Mesendoderm (in vitro differentiated cells): ENCODE results near the gene WDR44.

Source experiments
- DNase-seq: peaks from one replicate; pipeline ENCODE4 v3.0.0; 2013
- H2AK5ac ChIP-seq: 2 replicates; pipeline ENCODE4 v1.6.1; 2013; ENCODE audit warnings: low read length, inconsistent platforms
- H2BK120ac ChIP-seq: 2 replicates; pipeline ENCODE4 v1.6.1; 2013; ENCODE audit warnings: low read depth, mild to moderate bottlenecking, low read length, moderate library complexity, mixed read lengths
- H2BK15ac ChIP-seq: replicated peaks from 2 replicates; pipeline ENCODE4 v1.6.1; 2013; ENCODE audit warnings: low read depth, mild to moderate bottlenecking, moderate library complexity
- H2BK5ac ChIP-seq: 2 replicates; pipeline ENCODE4 v1.6.1; 2013; ENCODE audit warnings: low read length, inconsistent platforms
- H3K18ac ChIP-seq: 2 replicates; pipeline ENCODE4 v1.6.1; 2013; ENCODE audit warnings: mild to moderate bottlenecking, low read length, mixed read lengths
- H3K23ac ChIP-seq: one replicate; pipeline ENCODE4 v1.6.1; 2013; ENCODE audit warnings: low read length
- H3K27ac ChIP-seq: 2 replicates; pipeline ENCODE4 v1.5.1; 2013; ENCODE audit warnings: low read depth, mild to moderate bottlenecking, inconsistent platforms, low read length, moderate library complexity
- H3K27me3 ChIP-seq: 2 replicates; pipeline ENCODE4 v1.6.1; 2013; ENCODE audit warnings: low read length, control low read depth, mild to moderate bottlenecking, inconsistent platforms; ENCODE audit not compliant: insufficient read depth, poor library complexity
- H3K36me3 ChIP-seq: 2 replicates; pipeline ENCODE4 v1.6.1; 2013; ENCODE audit warnings: low read length, inconsistent platforms; ENCODE audit not compliant: control insufficient read depth, insufficient read depth
- H3K4ac ChIP-seq: one replicate; pipeline ENCODE4 v1.6.1; 2013; ENCODE audit warnings: low read depth, mild to moderate bottlenecking, low read length, moderate library complexity
- H3K4me1 ChIP-seq: 2 replicates; pipeline ENCODE4 v1.6.1; 2013; ENCODE audit warnings: low read depth, low read length, inconsistent platforms; ENCODE audit not compliant: control insufficient read depth
- H3K4me2 ChIP-seq: 2 replicates; pipeline ENCODE4 v1.6.1; 2013; ENCODE audit warnings: low read length
- H3K4me3 ChIP-seq: 2 replicates; pipeline ENCODE4 v1.5.1; 2013; ENCODE audit warnings: mild to moderate bottlenecking, low read length
- H3K56ac ChIP-seq: one replicate; pipeline ENCODE4 v1.6.1; 2013; ENCODE audit warnings: low read length
- H3K79me1 ChIP-seq: 2 replicates; pipeline ENCODE4 v1.6.1; 2013; ENCODE audit warnings: low read length, inconsistent platforms
- H3K79me2 ChIP-seq: 2 replicates; pipeline ENCODE4 v1.6.1; 2013; ENCODE audit warnings: mild to moderate bottlenecking, low read length; ENCODE audit not compliant: control insufficient read depth, insufficient read depth
- H3K9ac ChIP-seq: 2 replicates; pipeline ENCODE4 v1.6.1; 2013; ENCODE audit warnings: low read length, inconsistent platforms
- H4K5ac ChIP-seq: one replicate; pipeline ENCODE4 v1.6.1; 2013; ENCODE audit warnings: low read length
- H4K8ac ChIP-seq: one replicate; pipeline ENCODE4 v1.6.1; 2013; ENCODE audit warnings: low read depth, mild to moderate bottlenecking, control low read depth, low read length, moderate library complexity
- WGBS: extraction: QIAGEN DNeasy Blood & Tissue Kit; methylation state at CpG from one replicate; pipeline ENCODE4 v1.1.7; 2013; ENCODE audit warnings: low lambda C conversion rate, missing lambda C conversion rate; ENCODE audit not compliant: insufficient coverage; ENCODE audit errors: extremely low coverage; 5-methylcytosine and 5-hydroxymethylcytosine counted together

WDR44 gene

DNA sequence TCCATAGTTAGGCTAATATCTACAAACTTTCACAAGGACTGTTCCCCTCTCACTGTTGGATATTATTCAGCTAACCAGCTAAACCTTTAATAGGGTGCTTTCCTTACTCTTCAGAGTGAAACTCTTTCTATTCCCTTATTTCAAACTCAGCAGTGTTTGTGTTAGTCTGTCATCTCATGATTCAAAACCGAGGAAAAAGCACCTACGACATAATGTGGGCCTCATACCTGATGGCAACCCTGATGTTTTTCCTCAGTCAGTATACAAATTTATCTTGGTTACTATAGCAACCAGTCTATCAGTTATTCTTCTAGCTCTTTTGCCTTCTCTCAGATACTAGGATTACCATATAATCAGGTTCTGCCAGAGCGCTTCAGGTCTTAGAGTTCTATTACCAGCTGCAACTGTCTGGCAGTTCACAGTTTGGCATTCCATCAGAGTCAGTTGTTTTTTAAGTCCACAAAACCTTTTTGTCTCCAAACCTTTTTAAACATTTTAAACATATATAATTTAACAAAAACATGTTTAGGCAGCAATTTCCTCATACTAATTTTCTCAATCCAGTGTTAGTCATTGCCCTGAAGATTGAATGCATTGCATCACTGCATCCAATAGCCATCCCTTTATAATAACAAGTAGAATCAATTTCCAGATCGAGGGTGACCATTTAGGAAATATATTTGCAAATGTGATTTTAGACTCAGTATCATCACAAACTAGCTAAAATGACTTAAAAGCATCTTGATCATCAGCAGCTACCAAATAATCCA lies 7.4 kb downstream of the WDR44 start:
- peak; percentile 83 for DNase-seq

DNA sequence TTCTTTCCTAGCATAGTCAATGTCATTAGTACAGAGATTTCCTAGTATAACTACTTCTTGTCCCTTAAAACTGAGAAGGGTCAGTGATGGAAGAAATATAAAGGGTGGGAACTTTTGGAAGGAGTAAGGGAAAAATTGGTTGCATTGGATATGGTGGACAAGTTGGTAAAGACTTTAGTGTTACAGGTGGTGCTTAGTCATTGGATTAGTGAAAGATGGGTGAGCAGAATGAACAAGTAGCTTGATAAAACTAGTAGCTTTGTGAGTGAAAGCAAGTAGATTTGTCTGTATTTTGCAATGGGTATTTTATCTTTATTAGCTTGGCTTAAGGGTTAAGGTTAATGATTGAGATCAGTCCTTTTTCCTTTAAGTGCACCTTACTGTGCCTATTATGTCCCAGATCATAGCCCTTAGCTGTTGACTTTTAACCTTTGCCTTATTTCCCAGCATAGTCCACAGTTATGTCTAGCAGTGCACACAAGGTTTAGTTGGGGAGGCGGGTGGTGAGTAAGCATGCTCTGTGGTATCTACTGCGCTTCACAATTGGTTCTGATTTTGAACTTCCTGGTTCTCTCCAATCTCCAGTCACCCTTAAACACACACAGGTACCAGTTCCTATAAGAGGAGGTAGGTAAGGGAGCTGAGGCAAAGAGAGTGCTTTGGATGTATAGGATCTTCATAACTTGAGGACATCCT lies 9.5 kb downstream of the WDR44 start:
- Histone ChIP-seq H3K4me3 (no peak overlapping the region), H3K4me2 (no peak overlapping the region), H2BK5ac (no peak overlapping the region), H3K4me1 (no peaks in the 10 kb centered on the region), H3K27me3 (no peaks in the 10 kb centered on the region), H3K56ac (no peak overlapping the region), H3K79me1 (no peaks in the 10 kb centered on the region), H2AK5ac (no peak overlapping the region), H3K36me3 (no peaks in the 10 kb centered on the region), H3K4ac (no peak overlapping the region), H3K9ac (no peak overlapping the region), H3K18ac (no peak overlapping the region), H2BK15ac (no peak overlapping the region), H2BK120ac (no peak overlapping the region), H4K5ac (no peak overlapping the region), H3K27ac (no peak overlapping the region), H4K8ac (no peak overlapping the region), H3K79me2 (peaks cover 20% of the 10 kb centered on the region), H3K23ac (no peak overlapping the region)
- DNase-seq: no peak
- WGBS: no CpG with 5 or more reads among the region's 2 CpGs

More for the DNA sequence above, 7.4 kb downstream of the WDR44 start:
- H4K8ac ChIP-seq: no peak overlapping the region
- no peaks in the 10 kb centered on the region for H3K36me3 ChIP-seq
- H3K27me3 ChIP-seq: no peaks in the 10 kb centered on the region
- H3K4me3 ChIP-seq: no peak overlapping the region
- H2BK120ac ChIP-seq: no peak overlapping the region
- H2AK5ac ChIP-seq: no peak overlapping the region
- H3K9ac ChIP-seq: no peak overlapping the region
- H2BK5ac ChIP-seq: no peak overlapping the region
- no CpG with 5 or more reads among the region's 4 CpGs for WGBS
- H2BK15ac ChIP-seq: no peak overlapping the region
- no peaks in the 10 kb centered on the region for H3K79me1 ChIP-seq
- no peak overlapping the region for H3K4me2 ChIP-seq
- H3K23ac ChIP-seq: no peak overlapping the region
- H4K5ac ChIP-seq: no peak overlapping the region
- peaks cover 32% of the 10 kb centered on the region for H3K79me2 ChIP-seq
- H3K56ac ChIP-seq: no peak overlapping the region
- H3K18ac ChIP-seq: no peak overlapping the region
- no peak overlapping the region for H3K27ac ChIP-seq
- no peaks in the 10 kb centered on the region for H3K4me1 ChIP-seq
- no peak overlapping the region for H3K4ac ChIP-seq

DNA sequence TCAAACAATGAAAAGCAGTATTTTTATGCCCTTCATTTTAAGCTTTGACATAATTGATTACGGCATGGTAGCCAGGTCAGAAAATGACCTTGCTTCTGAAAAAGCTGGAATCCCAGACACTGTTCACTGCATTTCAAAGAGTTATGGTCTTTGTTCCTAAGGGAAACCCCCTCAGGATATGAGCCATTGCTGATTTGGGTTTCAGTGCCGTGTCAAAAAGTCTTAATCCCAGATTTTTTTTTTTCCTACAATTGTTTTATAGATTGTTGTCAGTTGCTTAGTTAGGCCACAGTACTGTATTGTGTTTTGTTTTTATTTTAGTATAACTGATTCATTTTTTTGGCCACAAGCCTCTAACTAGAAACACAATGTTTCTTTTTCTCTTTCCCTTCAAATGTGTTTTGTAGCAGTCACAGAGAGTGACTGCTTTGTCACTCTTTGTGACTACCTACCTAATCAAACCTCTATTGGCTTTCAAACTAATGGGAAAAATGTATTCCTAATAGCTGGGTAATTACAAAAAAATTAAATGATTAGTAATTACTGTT lies 10.3 kb downstream of the WDR44 start:
- Histone ChIP-seq H3K27me3 (no peaks in the 10 kb centered on the region), H3K9ac (no peak overlapping the region), H3K27ac (no peak overlapping the region), H2AK5ac (no peak overlapping the region), H3K23ac (no peak overlapping the region), H3K79me2 (peaks cover 20% of the 10 kb centered on the region), H3K56ac (no peak overlapping the region), H4K5ac (no peak overlapping the region), H2BK5ac (no peak overlapping the region), H2BK120ac (no peak overlapping the region), H3K36me3 (no peaks in the 10 kb centered on the region), H4K8ac (no peak overlapping the region), H3K18ac (no peak overlapping the region), H3K4me1 (no peaks in the 10 kb centered on the region), H3K79me1 (no peaks in the 10 kb centered on the region), H2BK15ac (no peak overlapping the region), H3K4ac (no peak overlapping the region), H3K4me2 (no peak overlapping the region), H3K4me3 (no peak overlapping the region)
- no CpG with 5 or more reads among the region's 2 CpGs for WGBS
- DNase-seq: no peak

DNA sequence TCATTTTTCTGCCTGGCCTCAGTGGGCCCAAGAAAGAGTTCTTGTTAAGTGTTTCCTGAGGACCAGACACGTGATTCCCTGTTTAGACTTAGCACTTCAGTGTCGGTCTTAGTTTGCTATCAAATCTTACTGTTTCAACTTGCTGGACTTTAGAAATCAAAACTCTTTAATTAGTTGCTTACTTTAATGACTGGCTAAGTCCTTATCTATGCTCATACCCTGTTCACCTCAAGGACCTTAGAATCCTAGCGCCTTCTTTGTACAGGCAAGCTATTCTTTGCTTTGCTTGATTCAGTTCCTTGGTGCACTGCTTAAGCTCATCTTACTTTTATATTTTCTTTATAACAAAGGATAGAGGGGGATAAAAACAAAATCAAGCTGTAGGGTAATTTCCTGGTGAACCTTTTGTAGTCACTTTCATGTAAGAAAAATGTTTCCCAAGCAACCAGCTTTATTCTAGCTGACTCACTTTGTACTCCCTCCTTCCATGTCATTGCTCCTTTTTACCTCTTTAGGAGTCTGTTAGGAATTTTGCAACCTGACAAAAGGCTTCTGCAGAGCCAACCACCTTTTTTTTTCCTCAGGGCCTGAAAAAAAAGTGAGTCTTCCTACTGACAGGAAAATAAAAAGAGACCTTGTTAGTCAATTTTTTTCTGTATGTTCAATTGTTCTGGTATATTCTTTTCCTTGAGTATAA lies 14.7 kb downstream of the WDR44 start:
- no CpG with 5 or more reads among the region's 3 CpGs for WGBS
- Histone ChIP-seq H2BK120ac (no peak overlapping the region), H3K4ac (no peak overlapping the region), H4K5ac (no peak overlapping the region), H2AK5ac (no peak overlapping the region), H3K79me2 (peaks cover 14% of the 10 kb centered on the region), H3K23ac (no peak overlapping the region), H4K8ac (no peak overlapping the region), H3K9ac (no peak overlapping the region), H3K4me3 (no peak overlapping the region), H3K27ac (no peak overlapping the region), H3K27me3 (no peaks in the 10 kb centered on the region), H2BK15ac (no peak overlapping the region), H3K56ac (no peak overlapping the region), H3K79me1 (no peaks in the 10 kb centered on the region), H2BK5ac (no peak overlapping the region), H3K36me3 (no peaks in the 10 kb centered on the region), H3K4me1 (no peaks in the 10 kb centered on the region), H3K4me2 (no peak overlapping the region), H3K18ac (no peak overlapping the region)
- peak; percentile 55 for DNase-seq

GRCh38 chrX:118364261-118364660 lies 18.4 kb downstream of the WDR44 start:
- no peak overlapping the region for H2BK15ac ChIP-seq
- H3K4ac ChIP-seq: no peak overlapping the region
- no peak overlapping the region for H4K5ac ChIP-seq
- H3K4me1 ChIP-seq: no peaks in the 10 kb centered on the region
- no peak overlapping the region for H3K56ac ChIP-seq
- H3K27me3 ChIP-seq: no peaks in the 10 kb centered on the region
- no peak overlapping the region for H2BK120ac ChIP-seq
- H3K79me2 ChIP-seq: peaks cover 11% of the 10 kb centered on the region
- no peak overlapping the region for H3K9ac ChIP-seq
- no peaks in the 10 kb centered on the region for H3K79me1 ChIP-seq
- H3K36me3 ChIP-seq: no peaks in the 10 kb centered on the region
- H3K18ac ChIP-seq: no peak overlapping the region
- no peak overlapping the region for H2BK5ac ChIP-seq
- no peak overlapping the region for H4K8ac ChIP-seq
- H3K4me3 ChIP-seq: no peak overlapping the region
- H3K27ac ChIP-seq: no peak overlapping the region
- DNase-seq: no peak
- no peak overlapping the region for H3K23ac ChIP-seq
- H2AK5ac ChIP-seq: no peak overlapping the region
- H3K4me2 ChIP-seq: no peak overlapping the region
